ENCODE data around the gene B4GALNT1. TPM values are rescaled to one million over a fixed set of nuclear protein-coding genes. Genes with fewer than 3 reads are reported as not detected.
A peak's percentile ranks its signal among the peaks of the same experiment; 100 is the strongest.

Gene B4GALNT1
- total RNA-seq, 3 donors from 2014 or later: 0.64 to 2.2 (median 0.65) TPM

DNA sequence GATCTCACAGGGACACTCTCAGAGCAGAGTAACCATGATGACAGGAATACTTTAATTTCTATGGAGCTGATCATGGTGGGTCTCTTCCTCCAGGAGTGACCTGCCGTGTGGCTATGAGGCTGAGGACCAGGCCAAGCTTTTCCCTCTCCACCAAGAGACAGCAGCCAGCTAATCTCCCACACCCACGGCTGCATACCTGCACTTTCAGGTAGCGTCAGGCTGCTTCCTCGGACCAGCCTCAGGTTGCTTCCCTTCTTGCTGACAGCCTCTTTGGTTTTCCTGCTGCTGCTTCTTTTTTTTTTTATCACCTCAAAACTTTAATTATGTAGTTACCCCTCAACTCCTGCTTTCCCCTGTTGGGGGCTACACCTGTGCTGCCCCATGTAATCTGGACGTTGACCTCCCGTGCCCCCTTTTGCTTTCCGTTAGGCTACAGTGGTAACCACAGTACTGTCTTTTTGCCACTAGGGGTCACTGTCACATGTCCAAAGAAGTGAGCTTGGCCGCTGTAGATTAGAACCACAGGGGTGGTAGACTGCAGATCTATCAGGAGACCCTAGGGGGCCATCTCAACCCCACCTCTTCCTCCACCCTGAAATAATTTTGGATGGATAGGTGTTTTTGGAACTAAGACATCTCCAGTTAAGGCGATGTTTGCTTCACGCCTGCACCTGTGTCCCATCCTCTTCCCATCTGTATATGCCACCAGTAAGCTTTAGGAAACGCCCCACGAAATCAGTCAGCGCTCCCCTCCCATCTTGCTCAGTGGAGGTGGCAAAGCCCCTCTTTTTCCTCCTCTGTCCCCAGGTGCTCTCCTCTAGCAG is 49.8 kb downstream of the B4GALNT1 start:
- no peak overlapping the region for H3K4me3 ChIP-seq
- no peaks in the 10 kb centered on the region for H3K36me3 ChIP-seq (ENCODE audit: low read depth)
- TF ChIP-seq, protein P1, sequence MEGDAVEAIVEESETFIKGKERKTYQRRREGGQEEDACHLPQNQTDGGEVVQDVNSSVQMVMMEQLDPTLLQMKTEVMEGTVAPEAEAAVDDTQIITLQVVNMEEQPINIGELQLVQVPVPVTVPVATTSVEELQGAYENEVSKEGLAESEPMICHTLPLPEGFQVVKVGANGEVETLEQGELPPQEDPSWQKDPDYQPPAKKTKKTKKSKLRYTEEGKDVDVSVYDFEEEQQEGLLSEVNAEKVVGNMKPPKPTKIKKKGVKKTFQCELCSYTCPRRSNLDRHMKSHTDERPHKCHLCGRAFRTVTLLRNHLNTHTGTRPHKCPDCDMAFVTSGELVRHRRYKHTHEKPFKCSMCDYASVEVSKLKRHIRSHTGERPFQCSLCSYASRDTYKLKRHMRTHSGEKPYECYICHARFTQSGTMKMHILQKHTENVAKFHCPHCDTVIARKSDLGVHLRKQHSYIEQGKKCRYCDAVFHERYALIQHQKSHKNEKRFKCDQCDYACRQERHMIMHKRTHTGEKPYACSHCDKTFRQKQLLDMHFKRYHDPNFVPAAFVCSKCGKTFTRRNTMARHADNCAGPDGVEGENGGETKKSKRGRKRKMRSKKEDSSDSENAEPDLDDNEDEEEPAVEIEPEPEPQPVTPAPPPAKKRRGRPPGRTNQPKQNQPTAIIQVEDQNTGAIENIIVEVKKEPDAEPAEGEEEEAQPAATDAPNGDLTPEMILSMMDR (IDR thresholded peaks at IDR 0.05): peak; percentile 77
- DNase-seq (peak in 1 of 3 donors; percentile 80), ATAC-seq (peak; percentile 93)
- H3K9me3 ChIP-seq: no peaks in the 10 kb centered on the region
- no peaks in the 10 kb centered on the region for H3K4me1 ChIP-seq (ENCODE audit: low read depth)
- intact Hi-C loops (cut with DNase I, micrococcal nuclease): loop anchor here (5.0 kb wide), 1 partner anchor 39 kb away; no protein-coding TSS in a partner anchor

DNA sequence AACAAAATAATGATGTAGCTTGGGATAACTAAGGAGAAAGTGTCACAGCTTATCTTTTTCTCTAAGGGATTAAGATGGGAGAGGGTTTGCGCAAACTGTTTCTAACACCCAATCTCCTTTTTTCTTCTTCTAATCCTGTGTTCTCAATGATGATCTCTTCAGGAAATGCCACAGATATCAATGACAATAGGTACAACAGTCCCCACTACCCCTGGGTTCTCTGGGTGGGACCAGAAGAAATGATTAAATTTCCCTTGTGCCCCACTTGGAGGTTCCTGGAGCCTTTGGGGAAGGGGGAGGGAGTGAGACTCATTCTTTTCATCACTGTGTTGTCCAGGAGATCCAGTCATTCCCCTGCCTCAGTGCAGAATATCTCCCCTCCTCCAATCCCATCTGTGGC is 50.6 kb downstream of the B4GALNT1 start:
- TF ChIP-seq, protein P1 (IDR thresholded peaks at IDR 0.05): no peak
- no peaks in the 10 kb centered on the region for H3K9me3 ChIP-seq
- H3K36me3 ChIP-seq (ENCODE audit: low read depth): no peaks in the 10 kb centered on the region
- H3K4me1 ChIP-seq (ENCODE audit: low read depth): no peaks in the 10 kb centered on the region
- no peak overlapping the region for H3K4me3 ChIP-seq
- intact Hi-C loops (cut with DNase I, micrococcal nuclease): loop anchor here (5.0 kb wide), 1 partner anchor 40 kb away; no protein-coding TSS in a partner anchor
- no peak for ATAC-seq
- DNase-seq: no peak

DNA sequence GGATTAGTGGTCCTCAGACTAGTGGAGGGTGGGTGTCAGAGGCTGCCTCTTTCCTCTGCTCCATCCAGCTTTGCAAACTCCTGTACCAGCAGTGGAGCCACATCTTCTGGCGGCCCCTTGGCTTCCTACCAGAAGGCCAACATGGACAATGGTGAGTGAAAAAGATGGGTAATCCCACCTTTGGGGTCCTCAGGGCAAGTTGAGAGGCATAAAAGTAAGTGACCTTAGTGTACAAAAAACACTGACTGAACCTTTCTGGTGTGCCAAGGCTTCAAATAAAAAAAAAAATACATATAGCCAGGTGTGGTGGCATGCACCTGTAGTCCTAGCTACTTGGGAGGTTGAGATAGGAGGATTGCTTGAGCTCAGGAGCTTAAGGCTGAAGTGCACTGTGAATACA is 51.2 kb downstream of the B4GALNT1 start:
- H3K36me3 ChIP-seq (ENCODE audit: low read depth): no peaks in the 10 kb centered on the region
- DNase-seq (no peak), ATAC-seq (no peak)
- H3K4me1 ChIP-seq (ENCODE audit: low read depth): no peaks in the 10 kb centered on the region
- no peaks in the 10 kb centered on the region for H3K9me3 ChIP-seq
- TF ChIP-seq, protein P1 (IDR thresholded peaks at IDR 0.05): no peak
- intact Hi-C loops (cut with DNase I, micrococcal nuclease): loop anchor here (5.0 kb wide), 1 partner anchor 40 kb away; no protein-coding TSS in a partner anchor
- no peak overlapping the region for H3K4me3 ChIP-seq

DNA sequence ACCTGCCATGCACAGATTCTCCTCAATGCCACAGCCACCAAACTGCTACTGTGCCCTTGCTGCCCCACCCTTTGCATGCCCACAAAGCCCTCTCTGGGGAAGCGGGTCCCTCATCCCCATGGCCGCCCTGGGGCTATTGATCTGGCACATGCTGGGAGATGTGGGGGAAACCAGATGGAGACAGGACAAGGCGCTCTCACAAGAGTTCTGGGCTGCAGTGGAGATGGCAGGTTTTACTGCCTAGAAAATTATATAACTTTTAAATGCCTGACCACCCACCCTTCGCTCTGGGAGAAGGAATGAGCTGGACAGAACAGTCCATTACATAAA is 52.6 kb downstream of the B4GALNT1 start:
- TF ChIP-seq, protein P1 (IDR thresholded peaks at IDR 0.05): no peak
- H3K4me3 ChIP-seq: no peak overlapping the region
- ATAC-seq: no peak
- intact Hi-C loops (cut with DNase I, micrococcal nuclease): loop anchor here (5.0 kb wide), 1 partner anchor 42 kb away; no protein-coding TSS in a partner anchor
- H3K4me1 ChIP-seq (ENCODE audit: low read depth): no peaks in the 10 kb centered on the region
- H3K36me3 ChIP-seq (ENCODE audit: low read depth): no peaks in the 10 kb centered on the region
- no peaks in the 10 kb centered on the region for H3K9me3 ChIP-seq
- no peak for DNase-seq

DNA sequence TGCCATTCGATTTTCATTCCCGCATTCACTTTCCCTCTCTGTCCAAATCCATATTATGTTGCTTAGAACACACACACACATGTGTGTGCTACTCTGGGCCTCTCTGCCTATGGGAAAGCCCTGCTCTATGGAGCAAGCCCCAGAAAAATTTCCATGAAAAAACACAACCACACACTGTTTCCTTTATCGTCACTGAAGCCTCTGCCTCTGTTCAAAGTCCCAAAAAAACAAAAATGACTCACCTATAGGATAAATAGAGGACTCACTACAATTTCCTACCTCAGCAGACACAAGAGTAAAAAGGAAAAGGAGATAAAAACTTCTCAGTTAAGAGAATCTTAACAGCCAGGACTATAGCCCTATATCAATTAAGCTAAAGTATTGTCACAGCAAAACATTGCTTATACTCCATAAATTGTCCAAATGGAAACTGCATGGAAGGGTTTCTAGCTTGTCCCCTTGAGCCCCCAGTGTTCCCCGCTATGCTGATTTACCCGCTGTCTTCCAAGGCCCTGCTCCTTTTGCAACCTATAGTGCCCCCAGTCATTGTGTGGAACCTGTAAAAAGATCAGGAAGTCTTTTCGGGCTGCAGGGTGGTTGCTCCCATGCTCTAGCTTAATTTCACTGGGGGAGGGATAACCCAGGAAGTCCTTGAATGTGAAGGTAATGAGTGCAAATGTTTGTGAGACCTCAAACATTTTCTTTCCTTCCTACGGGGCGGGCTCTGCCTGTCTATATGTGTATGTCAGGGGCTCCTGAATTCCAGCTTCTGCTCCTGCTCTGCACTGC is 53.1 kb downstream of the B4GALNT1 start:
- Histone ChIP-seq H3K4me1 (ENCODE audit: low read depth) (no peaks in the 10 kb centered on the region), H3K9me3 (no peaks in the 10 kb centered on the region), H3K36me3 (ENCODE audit: low read depth) (no peaks in the 10 kb centered on the region), H3K4me3 (no peak overlapping the region)
- no peak for DNase-seq
- TF ChIP-seq, protein P1 (IDR thresholded peaks at IDR 0.05): no peak
- peak; percentile 74 for ATAC-seq
- intact Hi-C loops (cut with DNase I, micrococcal nuclease): loop anchor here (5.0 kb wide), 1 partner anchor 42 kb away; no protein-coding TSS in a partner anchor
